GM18498 (cell line): Measurements from ENCODE around the gene HTT.

Source experiments
- ATAC-seq: cut with Tn5 transposase; IDR thresholded peaks from one replicate; pipeline ENCODE4 v1.9.1; 2021; ENCODE audit warnings: mild to moderate bottlenecking, moderate library complexity; ENCODE audit not compliant: unreplicated experiment

The HTT gene

DNA sequence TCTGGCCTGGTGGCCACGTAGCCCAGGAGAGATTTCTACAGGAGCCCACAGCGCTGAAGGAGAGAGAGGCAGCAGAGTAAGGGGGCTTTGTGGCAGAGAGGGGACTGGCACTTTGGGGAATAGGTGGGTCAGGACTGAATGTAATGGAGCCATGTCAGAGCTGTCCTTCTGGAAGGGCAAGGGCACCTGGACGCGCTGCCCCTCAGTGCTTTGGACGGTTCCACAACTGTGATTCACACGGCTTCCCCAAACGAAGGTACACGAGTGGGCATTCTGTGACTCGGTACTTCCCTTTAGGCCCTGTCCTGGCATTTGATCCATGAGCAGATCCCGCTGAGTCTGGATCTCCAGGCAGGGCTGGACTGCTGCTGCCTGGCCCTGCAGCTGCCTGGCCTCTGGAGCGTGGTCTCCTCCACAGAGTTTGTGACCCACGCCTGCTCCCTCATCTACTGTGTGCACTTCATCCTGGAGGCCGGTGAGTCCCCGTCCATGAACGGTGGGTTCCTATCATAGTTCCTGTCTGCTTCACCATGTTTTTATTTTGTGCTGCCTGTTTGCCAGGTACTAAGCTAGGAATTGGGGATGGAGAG lies 139.3 kb downstream of the HTT start:
- no peak for ATAC-seq

DNA sequence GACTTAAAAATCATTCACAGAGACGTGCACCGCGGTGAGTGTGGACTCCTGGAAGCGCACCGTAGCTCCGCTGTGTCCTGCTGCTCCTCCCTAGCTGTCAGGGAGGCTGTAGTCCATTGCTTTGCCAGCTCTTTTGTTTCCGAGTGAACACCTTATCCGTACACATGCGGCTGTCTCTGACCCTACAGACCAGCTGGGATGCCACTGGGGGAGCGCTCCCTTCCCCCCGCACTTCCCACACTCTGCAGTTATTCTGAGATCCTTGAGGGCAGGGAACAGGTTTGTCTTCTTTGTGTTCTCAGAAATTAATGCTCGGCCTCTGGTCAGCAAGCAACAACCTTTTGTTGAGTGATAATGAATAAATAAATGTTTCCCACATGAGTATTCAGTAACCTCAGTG lies 140.8 kb downstream of the HTT start:
- ATAC-seq = no peak

DNA sequence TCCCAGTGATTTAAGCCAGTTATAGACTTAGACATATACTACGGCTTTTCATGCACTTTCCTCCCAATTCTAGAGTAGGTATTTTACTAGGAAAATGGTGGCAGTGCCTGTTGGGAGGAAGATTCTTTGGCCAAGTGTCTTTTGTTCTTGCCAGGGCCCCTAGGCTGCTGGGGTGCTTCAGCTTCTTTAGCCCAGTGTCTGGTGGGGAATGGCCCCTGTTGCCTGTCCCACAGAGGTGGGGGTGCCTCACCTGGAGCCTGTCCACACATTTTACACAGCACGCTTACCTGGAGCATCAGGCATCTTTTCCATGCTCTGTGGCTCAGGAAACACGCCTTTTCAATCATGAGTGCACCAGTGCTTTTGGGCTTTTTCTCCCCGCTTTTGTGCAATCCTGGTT lies 141.3 kb downstream of the HTT start:
- ATAC-seq = no peak

DNA sequence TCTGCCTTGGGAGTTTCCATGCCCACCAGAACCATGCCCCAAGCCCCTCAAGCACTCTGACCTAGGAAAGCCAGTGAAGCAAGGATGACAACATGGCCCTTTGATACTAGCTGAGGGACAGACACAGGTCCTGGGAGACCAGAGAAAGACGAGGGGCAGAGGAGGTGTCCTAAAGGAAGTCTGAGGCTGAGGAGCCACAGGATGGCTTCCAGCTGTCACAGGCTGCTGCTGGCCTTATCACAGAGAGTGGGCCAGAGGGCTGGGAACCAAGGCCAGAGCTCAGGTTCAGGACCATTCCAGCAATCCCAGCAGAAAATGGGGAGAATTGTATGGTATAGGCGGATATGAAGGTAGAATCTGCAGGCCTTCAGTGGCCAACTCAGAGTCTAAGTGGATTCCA lies 142.8 kb downstream of the HTT start:
- ATAC-seq = no peak

DNA sequence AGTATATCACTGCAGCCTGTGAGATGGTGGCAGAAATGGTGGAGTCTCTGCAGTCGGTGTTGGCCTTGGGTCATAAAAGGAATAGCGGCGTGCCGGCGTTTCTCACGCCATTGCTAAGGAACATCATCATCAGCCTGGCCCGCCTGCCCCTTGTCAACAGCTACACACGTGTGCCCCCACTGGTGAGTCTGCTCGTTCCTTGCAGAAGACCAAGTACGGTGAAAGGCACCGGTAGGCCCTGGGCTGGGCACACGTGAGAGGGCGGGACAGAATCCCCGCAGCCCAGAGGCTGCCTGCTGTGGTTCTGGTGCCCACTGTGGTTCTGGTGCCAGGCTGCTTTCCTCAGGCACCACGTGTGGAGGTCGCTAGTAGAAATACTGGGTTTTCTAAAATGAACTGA lies 143.3 kb downstream of the HTT start:
- no peak for ATAC-seq

DNA sequence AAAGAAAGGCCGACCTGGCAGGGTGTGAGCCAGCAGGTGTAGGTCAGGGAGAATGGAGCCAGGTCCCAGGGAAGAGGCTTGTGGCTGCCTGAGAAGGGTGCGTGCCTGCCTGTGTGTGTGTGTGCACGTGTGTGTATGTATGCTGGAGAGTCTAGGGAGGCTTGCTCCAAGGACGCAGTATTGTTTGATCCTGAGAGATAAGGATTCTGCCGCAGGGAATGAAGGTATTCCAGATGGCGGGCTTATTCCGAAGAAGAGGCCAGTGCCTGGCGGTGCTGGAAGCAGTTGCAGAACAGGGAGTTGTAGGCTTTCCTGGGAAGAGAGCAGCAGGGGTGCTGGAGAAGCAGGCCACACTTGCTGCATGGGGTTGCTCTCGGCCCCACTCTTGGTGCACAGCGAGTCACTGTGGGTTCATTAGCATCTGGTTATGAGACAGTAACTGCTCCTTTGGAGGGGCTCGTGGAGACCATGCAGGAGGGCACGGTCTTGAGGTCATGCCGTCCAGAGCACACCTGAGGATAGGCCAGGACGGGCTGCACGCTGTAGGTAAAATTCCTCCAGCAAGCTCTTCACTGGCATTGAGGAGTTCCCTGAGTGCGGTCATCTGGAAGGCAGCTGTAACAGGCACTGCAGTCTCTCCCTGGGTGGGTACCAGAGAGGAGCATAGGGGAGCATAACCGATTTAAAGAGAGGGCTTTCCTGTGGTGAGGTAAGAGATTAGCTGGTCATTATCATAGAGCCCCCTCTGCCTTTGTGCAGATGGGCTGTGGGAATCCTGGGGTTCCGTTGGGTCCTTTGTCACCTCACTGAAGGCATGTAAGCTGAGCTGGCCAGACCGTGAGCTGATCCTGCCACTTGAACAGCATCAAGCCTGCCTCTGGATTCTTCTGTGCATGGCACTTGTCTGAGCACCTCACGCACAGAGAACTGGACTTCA lies 144.6 kb downstream of the HTT start:
- no peak for ATAC-seq

DNA sequence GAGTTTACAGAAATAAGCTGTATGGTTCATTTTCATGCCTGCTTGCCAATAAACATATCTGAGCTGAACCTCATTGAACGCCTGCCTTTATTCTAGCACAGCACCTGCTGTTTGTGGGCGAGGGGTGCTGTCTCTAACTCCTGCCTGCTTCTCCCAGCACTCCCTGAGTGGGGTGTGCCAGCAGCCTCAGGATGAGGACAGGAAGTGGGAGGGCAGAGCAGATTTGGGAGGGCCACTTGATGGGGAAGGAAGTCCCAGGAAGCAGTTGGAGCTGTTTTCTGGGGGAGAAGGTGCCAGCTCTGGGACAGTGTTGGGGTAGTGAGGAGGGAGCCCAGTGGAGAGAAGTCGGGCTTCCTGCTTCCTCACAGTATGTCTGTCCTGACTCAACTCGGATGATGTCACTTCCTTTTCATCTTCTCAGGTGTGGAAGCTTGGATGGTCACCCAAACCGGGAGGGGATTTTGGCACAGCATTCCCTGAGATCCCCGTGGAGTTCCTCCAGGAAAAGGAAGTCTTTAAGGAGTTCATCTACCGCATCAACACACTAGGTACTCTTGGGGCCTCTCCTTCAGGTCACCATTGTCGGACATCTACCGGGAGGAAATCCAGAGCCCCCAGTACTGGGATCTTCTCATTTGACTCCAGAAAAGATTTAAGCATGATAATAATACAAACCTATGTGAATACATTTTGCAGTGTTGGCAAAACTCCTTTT lies 145.4 kb downstream of the HTT start:
- no peak for ATAC-seq

DNA sequence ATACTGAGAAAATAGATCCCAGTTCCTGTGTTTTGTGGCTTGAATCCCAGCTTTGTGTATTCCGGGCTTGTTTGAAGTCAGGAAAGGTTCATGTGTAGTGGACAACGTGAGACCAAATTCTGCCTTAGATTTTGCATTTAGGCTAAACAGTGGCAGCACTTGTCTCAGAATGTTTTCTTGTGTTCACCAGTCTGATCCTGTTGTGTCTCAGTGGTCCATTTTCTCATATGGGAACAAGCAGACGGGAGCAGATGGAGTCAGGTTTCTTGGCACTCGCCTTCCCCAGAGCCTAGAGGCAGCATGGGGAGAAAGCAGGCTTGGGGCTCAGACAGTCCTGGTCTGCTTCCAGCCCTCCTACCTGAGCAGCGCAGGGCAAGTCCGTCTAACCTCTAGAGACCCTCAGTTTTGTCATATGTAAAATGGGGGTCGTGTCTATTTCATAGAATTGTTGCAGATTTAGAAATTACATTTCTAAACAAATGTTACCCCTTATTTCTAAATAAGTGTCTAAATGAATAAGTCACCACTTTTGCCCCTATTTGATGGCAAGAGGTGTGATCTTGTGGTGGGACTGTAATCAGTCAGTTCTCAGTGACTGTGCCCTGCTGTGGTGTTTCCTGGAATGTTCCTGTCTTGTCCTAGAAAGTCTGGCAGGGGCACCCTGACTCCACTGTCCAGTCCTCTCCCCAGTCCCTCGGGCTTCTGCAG lies 146.1 kb downstream of the HTT start:
- ATAC-seq = no peak

DNA sequence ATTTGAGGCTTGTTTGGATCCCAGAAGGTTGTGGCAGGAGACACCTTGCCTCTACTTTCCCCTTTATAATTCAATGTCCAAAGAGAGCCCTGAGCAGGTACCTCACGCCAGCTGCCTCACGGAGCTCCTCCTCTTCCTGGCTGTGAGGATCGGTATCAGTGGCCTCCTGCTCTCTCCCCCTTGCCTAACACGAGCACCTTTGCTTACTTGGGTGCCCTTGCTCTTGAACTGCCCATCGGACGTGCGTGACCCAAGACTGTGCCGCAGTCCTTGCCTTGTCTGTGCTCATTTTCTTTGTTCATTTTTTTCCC lies 146.7 kb downstream of the HTT start:
- ATAC-seq = no peak

DNA sequence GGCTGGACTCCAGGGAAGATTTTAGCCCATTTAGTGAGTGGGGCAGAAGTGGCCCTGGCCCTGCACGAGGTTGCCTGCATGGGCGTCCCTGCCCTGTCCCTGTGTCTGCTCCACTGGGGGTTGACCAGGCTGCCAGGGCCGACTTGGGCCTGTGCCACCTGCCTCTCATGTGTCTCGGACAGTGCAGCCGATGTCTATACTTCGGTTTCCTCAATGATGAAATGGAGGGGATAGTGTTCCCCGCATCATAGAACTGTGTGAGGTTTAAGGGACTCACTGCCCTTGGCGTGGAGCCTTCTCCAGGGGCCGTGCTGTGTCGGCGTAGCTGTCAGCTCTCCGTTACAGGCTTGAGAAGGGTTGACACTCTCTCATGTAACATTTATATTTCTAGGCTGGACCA lies 147.5 kb downstream of the HTT start:
- no peak for ATAC-seq

DNA sequence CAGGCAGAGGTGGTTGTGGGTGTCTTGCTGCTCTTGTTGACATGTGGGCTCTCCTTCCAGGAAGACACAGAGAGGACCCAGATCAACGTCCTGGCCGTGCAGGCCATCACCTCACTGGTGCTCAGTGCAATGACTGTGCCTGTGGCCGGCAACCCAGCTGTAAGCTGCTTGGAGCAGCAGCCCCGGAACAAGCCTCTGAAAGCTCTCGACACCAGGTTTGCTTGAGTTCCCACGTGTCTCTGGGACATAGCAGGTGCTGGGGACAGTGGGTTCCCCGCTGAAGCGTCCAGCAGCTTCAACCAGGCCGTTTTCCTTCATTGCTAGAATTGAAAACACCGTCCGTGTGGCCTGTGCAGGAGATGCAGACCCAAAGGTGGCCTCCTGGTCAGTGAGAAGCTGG lies 148.9 kb downstream of the HTT start:
- ATAC-seq = no peak

DNA sequence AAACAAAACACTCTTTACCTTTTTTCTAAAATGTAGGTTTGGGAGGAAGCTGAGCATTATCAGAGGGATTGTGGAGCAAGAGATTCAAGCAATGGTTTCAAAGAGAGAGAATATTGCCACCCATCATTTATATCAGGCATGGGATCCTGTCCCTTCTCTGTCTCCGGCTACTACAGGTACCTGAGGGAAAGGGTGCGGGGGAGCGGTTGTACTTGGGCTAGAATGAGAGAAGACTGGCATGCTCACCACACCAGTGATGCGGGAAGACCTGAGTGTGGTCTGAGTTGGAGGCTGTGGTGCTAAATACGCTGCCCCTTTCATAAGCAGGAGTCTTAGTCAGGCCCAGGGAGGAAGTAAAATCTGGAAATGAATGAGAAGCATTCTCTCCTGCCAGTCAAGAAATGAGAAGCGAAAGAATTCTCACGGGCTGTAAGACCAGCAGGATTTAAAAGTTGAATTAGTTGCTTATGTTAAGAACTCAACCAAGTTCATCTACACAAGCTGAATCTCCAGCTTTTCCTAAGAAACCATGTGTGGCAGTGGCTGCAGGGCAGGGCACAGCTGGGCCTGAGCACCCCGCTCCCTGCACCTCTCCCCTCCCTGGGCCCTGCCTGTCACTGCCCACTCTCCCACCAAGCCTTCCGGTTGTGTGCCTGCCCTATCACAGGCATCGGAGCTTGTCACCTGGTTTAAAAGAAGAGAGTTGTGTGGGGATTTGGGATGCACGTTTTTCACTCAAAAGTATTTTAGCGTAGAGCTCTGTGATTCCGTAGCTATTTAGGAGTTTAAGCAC lies 149.7 kb downstream of the HTT start:
- no peak for ATAC-seq

DNA sequence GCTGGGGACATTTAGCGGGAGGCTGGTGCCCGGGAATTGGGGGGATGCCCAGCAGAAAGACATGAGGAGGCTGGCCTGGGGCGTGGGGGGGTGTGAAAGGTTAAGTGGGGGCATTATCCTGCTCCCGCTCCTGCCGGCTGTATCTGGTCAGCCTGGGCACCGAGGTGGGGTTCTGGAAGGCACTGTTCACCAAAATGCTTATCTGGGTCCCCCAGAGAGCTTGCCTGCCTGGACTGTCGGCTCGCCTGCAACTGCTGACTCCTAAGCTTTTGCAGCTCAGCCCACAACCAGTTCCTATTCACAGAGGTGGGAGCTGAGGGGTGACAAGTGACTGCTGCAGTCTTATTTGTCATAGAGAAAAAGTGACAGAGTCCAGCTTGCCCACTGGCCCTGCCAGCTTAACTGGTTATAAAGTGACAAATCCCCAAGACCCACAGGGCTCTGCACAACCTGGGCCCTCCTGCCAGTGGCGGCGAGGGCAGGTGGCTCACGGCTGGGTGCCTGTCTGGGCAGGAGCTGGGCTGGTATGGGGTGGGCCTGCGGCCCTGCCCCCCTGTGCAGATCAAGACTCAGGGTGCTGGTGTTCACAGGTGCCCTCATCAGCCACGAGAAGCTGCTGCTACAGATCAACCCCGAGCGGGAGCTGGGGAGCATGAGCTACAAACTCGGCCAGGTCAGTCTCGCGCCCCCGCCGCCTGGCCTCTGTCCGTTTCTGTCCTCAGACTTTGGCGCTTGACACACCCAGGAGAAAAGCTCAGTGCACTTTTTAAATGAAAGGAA lies 150.8 kb downstream of the HTT start:
- no peak for ATAC-seq

DNA sequence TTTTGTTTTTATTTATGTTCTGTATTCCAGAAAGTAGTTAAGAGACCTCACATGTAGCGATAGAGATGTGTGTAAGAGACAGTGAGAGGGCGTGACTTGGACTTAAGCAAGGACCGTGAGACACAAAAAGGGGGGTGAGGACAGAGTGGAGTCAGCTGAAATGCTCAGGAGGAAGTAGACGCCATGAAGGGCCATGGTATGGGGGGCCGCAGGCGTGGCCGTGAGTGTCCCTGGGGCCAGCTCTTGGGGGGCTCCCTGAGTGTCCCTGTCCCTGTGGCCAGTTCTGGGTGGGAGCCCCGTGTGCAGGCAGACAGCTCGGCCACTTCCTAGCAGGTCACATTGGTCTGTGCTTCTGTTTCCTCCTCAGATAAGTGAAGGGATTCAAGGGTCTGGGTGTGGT lies 151.5 kb downstream of the HTT start:
- ATAC-seq = no peak

DNA sequence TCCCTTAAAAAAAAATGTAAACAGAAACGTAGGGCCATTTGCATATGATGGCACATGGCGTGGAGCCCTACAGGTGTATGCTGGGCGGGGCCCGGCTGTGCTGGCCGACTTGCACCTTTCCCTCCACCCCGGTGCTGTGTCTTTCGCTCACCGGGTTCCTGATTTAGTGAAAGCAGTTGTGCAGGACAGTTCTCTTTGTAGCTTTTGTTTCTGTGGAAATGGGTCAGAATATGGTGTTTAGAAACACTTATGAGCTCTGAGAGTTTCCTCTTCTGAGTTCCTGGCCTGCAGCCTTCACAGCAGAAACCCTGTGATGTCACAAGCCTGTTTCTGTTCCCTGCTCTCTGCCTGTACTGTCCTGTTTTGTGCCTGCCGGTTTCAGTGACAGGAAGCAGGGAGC lies 152.0 kb downstream of the HTT start:
- no peak for ATAC-seq

DNA sequence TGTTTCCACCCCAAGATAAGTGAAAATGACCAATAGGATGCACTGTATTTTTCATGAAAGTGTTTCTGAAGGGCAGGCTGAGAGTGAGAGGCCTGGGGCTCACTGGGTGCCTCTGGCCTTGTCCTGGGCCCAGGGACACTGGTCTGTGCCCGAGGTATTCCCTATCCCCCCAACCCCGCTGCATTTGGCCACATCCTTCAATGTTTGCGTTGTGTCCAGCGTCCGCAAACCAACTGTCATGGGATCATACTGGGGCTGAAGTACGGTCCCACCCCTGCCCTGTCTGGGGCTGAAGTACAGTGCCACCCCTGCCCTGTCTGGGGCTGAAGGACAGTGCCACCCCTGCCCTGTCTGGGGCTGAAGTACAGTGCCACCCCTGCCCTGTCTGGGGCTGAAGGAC lies 152.5 kb downstream of the HTT start:
- no peak for ATAC-seq

DNA sequence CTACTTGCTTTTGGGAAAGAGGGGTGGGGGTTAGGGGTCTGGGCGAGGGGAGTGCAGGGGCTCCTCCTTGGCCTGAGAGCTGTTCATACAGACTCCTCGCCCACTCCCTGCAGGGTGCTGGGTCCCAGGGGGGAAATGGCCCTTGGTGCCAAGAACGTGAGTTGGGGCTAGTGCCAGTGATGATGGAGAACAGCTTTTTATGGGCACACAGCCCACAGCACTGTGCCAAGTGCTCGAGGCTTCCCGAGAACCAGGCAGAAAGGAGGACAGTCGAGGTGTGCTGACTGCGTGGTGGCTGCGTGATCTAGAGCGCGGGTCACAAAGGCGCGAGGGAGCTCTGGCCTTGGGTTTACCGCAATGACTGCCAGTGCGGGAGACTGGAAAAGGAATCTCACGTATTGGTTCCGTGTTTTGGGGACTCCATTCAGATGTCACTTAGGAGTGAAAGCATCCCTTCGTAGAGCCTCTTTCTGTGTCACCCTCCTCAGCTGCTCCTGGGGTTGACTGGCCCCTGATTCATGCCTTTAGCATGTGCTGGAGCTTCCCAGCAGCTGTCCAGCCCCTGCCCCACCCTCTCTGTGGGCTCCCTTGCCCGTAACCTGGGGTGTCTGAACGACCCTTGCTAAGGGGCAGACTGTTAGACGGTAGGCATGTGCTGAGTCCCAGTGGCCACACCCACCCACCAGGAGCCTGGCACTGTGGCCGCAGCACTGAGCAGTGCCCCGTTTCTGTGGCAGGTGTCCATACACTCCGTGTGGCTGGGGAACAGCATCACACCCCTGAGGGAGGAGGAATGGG lies 153.6 kb downstream of the HTT start:
- no peak for ATAC-seq

DNA sequence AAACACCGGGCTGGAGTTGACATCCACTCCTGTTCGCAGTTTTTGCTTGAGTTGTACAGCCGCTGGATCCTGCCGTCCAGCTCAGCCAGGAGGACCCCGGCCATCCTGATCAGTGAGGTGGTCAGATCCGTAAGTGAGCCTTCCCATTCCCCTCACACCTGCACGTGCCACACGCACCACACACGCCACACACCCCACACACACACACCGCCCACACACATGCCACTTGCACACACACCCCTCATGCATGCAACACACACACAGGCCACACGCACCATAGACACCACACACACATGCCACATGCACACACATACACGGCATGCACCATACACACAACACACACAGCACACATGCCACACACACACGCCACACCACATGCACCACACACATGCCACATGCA lies 154.4 kb downstream of the HTT start:
- ATAC-seq = no peak

DNA sequence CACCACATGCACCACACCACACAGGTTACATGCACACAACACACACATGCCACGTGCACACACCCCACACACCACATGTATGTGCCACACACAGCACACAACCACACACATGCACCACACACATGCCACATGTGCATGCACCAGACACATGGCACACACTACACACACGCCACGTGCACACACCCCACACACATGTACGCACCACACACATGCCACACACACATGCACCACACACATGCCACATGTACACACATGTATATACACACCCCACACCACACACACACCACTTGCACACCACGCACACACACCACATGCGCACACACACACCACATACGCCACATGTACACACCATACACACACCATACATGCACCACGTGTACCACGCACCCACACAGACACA lies 154.8 kb downstream of the HTT start:
- ATAC-seq = no peak
